NCI-H1105 (cell line): ENCODE measurements around the gene SNTB2.

ENCODE experiments used
- DNase-seq: peaks from one replicate; lab custom pipeline; 2025; lab: John Stamatoyannopoulos, UW

Gene SNTB2

DNA sequence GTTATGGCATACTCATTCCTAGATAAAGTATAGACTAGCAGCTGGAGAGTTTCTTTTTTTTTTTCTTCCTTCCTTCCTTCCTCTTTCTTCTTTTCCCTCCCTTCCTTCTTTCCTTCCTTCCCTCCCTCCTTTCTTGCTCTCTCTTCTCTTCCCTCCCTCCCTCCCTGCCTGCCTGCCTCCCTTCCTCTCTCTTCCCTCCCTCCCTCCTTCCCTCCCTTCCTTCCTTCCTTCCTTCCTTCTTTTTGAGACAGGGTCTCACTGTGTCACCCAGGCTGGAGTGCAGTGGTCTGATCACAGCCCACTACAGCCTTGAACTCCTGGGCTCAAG lies 7.0 kb upstream of the SNTB2 start:
- DNase-seq: no peak

DNA sequence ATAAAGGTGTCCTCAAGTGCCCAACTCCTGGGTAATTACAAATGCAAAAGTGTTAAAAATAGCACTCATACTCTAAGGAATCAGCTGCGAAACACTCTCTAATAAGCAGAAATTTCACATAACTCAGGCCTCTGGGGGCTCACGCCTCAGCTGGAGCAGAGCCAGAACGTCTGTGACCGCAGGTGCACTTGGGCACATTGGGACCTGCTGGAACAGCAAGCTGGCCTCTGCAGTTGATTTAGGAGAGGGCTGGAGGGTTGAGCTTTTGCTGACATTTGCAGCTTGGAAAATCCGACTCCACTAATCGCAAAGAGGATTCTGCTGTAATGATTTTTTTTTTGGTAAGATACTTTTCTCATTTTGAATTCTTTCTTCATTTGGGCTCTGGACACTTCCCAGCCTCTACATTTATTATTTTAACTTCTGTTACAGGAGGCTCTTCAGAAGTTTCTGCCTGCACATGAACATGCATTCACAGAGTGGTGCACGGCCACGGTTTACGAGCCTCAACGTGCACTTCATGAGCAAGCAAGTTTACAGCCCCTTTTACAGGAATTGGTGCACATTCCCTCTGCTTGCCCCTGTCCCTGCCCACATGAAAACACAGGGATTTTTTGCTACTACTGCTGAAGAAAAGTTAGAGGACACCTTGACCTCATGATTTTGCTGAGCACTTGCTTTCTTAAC lies 4.1 kb upstream of the SNTB2 start:
- DNase-seq: peak; percentile 63

DNA sequence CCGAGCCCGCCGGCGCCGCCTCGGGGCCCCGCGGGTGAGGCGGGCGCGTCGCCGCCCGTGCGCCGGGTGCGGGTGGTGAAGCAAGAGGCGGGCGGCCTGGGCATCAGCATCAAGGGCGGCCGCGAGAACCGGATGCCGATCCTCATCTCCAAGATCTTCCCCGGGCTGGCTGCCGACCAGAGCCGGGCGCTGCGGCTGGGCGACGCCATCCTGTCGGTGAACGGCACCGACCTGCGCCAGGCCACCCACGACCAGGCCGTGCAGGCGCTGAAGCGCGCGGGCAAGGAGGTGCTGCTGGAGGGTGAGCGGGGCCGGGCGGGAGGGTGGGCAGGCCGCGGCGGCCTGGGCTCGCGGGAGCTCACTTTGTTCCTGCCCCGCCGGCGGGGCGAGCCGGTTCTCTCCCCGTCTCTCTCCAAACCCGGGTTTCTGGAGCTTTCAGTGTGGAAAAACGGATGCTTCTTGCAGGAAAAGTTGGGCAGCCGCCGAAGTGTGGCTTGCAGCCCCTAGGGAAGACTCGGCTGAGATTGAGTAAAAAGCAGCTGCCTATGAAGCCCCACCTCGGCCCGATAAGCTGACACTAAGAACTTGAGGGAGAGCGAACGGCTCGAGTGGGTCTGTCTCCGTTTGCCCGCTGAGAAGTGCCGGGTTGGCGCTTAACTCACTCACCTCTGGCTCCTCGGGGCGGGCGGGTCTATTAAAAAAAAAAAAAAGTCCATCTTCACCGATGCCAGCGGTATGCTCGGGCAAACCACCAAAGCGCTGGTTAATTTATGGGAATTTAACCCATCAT lies 677 bp downstream of the SNTB2 start:
- no peak for DNase-seq

DNA sequence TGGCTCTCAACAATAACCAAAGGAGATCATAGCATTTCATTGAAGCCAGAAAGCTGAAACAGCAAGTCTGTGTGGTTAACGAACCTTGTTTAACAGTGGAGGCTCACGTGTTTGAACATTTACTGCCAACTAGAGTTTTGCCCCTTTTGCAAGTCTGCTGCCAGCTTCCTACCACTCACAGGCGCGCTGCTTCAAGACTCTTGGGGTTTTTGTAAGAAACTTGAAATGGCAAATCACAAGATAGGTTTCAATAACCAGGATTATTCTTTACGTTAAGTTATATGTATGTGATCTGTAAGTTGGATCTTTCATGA lies 1.2 kb downstream of the SNTB2 start:
- peak; percentile 9 for DNase-seq

DNA sequence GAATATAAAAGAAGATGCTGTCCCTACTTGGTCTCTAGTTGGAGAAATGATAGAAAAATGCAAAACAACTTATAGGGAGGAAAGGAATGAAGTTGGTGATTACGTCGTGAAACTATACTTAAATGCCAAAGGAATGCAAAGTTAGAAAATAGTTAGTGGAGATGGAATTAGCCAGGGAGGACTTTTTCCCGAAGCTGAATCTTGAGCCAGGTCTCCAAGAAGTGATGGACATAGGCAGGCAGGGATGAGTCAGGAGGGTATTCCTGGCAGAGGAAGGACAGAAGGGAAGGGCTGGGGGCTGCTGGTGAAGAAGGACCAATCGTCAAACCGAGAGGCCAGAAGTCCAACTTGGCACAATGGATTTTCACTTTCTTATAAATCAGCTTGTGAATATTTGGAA lies 1.8 kb downstream of the SNTB2 start:
- DNase-seq: no peak

DNA sequence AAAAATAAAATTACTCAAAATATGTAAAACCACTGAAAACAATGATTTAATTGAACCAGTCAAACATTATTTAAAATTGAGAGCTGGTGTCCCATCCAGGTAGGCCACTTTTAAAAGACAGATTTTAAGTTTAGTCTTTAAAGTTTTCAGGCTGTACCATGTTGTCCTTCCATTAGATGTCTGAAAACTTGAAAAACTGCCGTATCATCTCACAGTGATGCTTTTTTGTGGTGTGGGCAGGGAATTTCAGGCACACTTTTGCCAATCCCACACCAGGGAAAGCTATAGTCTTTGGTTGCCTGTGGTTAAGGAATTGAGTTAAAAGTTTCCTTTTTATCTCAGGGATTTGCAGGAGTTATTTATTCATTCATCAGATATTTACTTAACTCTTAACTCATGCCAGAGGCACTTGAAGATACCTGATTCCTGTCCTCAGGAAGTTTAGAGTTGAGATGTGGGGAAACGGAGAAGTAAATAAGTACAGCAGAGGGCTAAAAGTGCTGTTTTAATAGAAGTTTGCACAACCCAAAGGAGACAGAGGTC lies 3.2 kb downstream of the SNTB2 start:
- no peak for DNase-seq

DNA sequence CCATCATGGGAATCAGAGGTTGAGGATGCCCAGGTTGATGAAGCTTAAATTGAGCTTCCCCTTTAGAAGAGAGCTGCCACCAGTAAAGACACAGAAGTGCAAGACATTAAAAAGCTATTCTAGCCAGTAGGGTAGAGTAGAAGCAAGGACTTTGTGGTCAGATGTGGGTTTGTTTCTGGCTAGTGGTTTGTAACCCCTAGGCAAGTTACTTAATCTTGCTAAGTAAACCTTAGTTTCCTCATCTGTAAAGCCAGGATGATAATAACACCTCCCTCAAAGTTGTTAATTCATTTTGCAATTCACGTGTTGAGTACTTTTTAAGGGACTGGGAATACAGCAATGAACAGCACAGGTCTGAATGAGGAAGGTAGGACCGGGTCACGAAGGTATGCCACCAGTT lies 3.6 kb downstream of the SNTB2 start:
- DNase-seq: no peak

DNA sequence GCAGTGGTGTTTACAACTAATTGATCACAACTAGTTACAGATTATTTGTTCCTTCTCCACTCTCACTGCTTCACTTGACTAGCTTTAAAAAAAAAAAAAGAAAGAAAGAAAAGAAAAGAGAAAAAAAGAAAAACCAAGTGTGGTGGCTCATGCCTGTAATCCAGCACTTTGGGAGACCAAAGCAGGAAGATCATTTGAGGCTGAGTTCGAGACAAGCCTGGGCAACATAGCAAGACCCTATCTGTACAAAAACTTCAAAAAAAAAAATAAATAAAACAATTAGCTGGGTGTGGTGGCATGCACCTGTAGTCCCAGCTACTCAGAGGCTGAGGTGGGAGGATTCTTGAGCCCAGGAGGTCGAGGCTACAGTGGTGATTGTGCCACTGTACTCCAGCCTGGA lies 4.2 kb downstream of the SNTB2 start:
- no peak for DNase-seq

DNA sequence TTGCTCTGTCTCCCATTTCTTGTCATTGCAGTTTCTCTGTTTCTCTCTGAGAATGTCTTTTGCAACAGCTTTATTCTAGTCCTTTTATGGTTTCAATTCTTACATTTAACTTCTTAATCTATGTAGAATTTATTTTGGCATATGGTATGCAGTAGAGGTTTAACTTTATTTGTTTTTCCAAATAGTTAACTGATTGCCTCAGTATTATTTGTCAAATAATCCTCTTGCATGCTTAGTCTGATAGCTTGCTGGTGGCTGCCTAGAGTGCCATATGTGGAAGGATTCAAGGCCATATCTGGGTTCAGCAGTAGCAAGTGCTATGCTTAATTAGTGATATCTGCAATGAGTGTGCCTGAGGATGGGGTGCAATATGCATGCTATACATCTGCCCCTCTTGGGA lies 6.9 kb downstream of the SNTB2 start:
- no peak for DNase-seq

DNA sequence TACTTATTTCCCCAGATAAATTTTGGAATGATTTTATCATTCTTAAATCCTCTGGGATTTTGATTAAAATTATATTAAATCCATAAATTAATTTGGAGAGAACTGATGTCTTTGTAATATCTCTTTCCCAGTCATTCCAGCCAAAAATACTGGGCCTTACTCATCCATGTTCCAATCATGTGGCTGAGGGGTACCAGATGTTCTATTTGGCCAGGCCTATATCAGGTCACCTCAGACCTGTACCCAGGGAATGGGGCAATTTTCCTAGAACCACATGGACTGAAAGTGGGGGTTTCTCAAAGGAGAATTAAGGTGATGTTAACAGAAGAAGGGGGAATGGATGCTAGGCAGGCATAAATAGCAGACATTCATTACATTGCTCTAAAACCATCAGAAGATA lies 7.5 kb downstream of the SNTB2 start:
- no peak for DNase-seq

DNA sequence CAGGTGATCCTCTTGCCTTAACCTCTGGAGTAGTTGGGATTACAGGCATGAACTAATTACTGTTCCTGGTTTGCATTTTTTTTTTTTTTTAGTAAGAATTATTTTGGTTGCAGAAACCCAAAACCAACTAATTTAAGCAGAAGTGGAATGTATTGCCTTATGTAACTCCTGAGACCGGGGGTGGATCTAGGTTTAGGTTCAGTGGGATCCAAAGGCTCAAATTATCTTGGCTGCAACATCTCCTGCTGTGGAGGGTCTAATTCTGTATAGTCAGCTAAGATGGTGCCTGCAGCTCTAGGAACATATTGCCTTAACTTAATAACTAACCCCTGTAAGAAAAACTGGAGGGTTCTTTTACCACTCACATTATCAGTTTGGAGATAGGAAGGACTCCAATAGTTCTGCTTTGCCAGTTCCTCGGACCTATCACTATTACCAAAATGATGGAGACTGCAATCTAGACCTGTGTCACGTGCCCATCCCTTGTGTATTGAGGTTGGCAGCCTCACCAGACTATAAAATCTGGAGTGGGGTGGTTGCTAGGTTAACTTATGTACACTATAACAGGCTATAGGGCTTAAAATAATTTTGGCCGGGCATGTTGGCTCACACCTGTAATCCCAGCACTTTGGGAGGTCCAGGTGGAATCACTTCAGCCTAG lies 8.5 kb downstream of the SNTB2 start:
- no peak for DNase-seq

DNA sequence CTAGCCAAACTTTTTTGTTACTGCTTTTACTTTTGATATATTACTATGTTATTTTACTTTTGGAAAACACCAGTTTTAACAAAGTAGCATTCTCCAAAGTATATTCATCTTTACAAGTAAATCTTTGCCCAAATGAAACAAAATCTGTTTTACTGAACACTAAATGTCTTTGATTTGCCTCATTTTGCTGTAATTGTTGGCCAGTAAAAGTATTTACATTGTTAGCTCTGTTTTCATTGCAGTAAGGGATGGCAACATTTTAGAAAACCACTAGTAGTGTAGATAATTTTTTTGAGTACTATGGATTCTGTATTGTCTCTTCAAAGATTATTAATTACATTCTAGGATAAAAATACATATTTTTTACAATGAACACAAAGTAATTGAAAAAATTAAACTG lies 10.6 kb downstream of the SNTB2 start:
- DNase-seq: no peak

DNA sequence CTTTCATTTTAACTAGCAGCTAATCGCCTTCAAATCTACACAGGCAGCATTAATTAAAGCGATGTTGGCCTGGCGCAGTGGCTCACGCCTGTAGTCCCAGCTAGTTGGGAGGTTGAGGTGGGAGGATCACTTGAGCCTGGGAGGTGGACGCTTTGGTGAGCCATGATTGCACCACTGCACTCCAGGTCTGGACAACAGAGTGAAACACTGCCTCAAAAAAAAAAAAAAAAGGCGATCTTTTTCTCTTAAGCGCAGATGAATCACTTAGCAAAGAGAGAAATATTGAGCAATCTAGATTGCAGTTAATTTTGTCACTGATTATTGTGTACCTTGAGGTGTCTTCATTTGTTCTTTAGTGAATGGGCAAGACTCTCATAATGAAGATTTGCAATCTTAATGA lies 12.4 kb downstream of the SNTB2 start:
- no peak for DNase-seq

DNA sequence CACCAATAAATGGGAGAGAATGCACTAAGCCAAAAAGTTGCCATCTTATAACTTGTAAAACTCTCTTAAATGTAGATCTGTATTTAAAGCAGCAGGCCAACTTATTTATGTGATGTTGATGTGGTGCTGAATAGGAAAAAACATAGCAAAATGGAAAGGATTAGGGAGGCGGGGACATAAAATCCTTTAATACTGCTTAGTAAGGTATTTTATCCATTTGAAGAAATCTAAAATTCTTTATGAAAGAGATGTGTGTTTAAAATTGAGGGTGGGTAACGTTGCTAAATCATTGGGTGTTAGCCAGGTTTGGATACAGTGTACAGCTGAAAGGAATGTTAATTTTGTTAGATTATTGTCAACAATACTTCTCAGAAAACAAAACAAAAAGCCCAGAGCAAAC lies 14.3 kb downstream of the SNTB2 start:
- DNase-seq: no peak

DNA sequence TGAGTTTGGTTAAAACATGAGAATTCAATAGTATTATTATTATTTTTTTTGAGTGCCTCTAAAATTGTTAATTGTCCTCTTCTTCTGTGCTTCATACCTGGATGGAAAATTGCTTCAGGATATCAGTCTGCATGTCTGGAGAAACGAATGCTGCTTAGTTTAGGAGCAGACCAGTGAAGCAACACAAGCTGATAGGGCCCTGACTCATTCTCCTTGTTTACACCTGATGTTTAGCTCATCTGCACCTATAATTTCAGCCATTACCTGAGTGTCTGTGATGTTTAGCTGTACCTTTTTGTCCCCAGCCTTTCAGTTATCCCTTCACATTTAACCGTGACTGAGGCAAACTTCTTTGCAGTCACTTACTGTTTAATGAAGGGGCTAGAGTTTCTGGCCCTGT lies 14.8 kb downstream of the SNTB2 start:
- no peak for DNase-seq

DNA sequence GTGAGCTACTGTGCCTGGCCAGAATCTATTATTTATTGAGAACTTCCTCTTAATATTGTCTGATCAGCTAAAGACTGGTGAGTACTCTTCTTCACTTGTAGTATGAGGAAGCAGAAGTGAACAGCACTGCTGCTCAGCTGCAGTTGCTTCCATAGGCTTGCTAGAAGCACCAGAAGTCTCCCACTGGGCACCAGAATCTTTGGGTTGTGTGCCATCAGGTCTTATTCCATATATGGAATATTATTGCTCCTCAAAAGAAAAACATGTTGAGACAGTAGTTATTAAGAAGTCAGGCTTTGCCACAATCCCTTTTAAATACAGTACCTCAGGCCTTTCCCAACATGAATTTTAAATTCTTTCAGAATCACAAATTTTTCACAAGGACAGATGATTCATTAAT lies 17.2 kb downstream of the SNTB2 start:
- DNase-seq: no peak

DNA sequence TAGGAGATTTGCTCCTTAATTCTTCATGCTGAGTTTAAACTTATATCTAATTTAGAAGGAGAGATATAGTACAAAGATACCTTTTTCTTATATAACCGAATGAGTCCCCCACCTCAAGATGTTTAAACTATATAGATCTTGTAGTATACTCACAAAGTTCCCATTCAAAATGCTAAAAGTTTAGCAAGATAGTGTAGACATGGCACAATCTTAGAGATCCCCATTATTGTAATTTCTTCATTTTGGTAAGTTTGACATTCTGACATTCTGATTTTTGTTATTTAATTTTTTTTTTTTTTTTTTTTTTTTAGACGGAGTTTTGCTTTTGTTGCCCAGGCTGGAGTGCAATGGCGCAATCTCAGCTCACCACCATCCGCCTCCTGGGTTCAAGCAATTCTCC lies 22.8 kb downstream of the SNTB2 start:
- DNase-seq: no peak

DNA sequence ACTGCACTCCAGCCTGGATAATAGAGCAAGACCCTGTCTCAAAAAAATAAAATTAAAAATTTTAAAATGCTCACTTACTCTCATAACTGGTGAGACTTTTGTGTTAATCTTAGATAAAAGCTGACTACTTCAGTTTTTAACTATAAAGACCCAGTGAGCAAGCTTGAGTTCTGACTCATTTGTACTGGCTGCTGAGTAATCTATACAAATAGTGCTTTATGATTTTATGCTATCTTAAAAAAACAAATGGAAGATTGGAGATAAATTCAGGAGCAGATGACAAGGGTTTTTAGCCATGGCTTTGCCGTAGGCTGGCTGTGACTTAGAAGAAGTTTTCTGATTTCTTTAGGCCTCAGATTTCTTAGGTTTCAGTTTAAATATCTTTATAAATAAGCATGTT lies 30.5 kb downstream of the SNTB2 start:
- no peak for DNase-seq

DNA sequence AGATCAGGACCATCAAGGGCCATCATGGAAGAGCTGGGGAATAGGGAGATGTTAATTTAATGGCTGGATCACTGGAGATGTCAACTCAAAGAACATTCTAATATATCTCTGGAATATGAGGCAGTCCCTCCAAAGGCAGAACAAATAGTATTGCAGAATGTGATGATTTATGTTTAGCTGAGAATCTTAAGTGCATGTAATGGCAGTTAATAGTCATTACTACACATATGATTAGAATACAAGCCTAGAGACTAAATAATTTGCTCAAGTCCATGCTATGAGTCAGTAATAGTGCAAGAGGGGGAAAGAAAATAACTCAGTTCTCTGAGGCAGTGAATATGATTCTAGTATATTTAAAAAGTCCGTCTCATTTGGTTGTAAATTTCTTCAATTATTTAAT lies 32.3 kb downstream of the SNTB2 start:
- no peak for DNase-seq

DNA sequence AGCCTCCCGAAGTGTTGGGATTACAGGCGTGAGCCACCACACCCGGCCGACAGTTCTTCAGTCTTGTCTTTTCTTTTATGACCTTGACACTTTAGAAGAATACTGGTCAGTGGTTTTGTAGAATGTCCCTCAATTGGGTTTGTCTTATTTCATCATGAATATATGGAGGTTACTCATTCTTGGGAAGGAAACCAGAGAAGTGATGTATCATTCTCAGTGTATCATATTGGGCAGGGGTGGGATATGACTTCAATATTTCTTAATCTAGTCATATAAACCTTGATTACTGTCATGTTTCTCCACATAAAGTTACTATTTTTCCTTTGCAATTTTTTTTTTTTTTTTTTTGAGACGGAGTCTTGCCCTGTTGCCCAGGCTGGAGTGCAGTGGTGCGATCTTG lies 36.9 kb downstream of the SNTB2 start:
- DNase-seq: no peak

DNA sequence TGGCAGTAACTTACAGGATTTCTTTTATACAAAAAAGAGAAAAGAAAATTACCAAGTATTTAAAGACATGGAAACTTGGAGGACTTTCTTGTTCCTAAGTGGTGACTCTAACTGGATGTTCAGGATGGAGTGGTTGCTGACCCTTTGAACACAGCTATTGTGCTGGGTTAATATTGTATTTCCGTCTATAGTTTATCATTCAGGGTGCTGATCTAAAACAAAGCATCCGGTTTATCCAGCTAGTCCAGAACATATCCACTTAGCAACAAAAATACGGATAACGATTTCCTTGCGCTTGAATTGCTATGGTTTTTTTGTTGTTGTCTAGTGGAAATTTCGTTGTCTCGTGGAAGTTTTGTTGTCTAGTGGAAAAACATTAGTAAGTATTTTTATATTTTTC lies 38.2 kb downstream of the SNTB2 start:
- DNase-seq: no peak

DNA sequence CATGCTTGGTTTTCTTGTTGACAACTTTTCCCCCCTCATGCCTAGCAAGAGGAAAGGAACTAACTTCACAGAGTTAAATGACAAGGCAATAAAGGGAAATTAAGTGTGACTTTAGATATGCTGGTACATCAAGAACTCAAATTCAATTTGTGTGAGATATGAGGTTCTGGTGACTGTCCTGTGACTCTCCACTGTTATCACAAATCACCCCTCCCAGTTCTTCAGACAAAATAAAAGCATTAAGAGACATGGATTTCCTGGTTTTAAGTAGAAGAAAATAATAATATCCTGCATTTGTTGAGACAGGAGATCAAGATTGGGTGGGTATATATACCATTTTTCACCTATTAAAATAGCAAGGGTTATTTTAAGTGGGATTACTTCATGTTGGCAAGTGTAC lies 46.2 kb downstream of the SNTB2 start:
- no peak for DNase-seq

DNA sequence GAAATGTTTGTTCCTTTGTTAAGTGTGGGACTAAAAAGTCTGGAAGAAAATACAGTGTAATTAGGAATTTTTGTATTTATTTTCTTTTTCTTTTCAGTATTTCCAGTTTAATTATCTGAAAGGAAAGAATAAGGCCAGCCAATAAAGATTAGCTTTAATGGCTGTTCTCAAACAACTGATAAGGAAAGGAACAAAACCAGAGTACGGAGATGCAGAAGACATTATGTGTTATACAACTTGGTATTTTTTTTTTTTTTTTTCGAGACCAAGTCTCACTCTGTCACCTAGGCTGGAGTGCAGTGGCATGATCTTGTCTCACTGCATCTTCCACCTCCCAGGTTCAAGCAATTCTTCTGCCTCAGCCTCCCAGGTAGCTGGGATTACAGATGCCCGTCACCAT lies 47.5 kb downstream of the SNTB2 start:
- no peak for DNase-seq

DNA sequence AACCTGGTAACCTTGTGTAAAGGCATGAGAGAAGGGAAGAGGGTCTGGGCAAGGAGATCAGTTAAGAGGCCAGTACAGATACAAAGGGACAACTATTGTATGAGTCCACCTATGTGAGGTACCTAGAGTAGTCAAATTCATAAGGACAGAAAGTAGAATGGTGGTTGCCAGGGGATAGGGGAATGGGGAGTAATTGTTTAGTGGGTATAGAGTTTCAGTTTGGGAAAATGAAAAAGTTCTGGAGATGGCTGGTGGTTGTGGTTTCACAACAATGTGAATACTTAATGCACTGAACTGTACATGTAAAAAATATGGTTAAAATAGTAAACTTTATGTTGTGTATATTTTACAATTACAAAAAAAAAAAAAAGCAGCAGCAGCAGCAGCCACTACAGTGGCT lies 49.4 kb downstream of the SNTB2 start:
- DNase-seq: no peak
